Measurements from ENCODE around the gene DUOXA2. TPM values are rescaled to one million over a fixed set of nuclear protein-coding genes. Genes with fewer than 3 reads are reported as not detected.
A peak's percentile ranks its signal among the peaks of the same experiment; 100 is the strongest.

The DUOXA2 gene
- total and polyA plus RNA-seq, 4 donors: 0.48 to 0.98 (median 0.98) TPM; not detected in 1

DNA sequence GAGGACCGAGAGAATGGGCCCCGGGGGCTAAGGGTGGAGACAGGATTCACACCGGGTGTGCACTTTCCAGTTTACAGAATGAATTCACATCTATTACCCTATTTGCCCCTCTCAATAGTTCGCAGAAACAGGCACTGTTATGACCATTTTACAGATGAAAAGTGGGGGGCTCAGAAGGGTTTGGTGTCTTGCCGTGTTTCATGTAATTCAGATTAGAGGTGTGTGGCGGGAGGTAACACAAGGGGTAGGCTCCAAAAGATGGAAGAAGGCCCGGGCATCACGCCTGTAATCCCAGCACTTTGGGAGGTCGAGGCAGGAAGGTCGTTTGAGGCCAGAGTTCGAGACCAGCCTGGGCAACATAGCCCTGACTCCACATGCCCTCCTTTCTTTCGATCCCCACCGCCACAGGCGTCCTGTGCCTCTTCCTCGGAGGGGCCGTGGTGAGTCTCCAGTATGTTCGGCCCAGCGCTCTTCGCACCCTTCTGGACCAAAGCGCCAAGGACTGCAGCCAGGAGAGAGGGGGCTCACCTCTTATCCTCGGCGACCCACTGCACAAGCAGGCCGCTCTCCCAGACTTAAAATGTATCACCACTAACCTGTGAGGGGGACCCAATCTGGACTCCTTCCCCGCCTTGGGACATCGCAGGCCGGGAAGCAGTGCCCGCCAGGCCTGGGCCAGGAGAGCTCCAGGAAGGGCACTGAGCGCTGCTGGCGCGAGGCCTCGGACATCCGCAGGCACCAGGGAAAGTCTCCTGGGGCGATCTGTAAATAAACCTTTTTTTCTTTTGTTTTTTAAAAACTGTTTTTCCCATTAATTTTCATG lies 3.4 kb downstream of the DUOXA2 start:
- Histone ChIP-seq H3K27ac (ENCODE audit: low read depth in 1 of 2, low read length in 1 of 2) (no peak overlapping the region), H3K9ac (ENCODE audit: insufficient read depth in 1 of 2, low read length in 2 of 2) (no peak overlapping the region), H3K4me1 (ENCODE audit: control insufficient read depth in 5 of 5, insufficient read depth in 5 of 5, low read length in 5 of 5) (peaks cover 0 to 18% (median 0%) of the 10 kb centered on the region in 5 donors), H3K9me3 (ENCODE audit: control insufficient read depth in 4 of 4, insufficient read depth in 3 of 4, low read length in 3 of 4) (peaks cover 0 to 17% (median 0%) of the 10 kb centered on the region in 4 donors), H3K36me3 (ENCODE audit: control insufficient read depth in 4 of 4, insufficient read depth in 4 of 4, low read length in 4 of 4) (peaks cover 0 to 3% (median 0%) of the 10 kb centered on the region in 4 donors), H3K4me3 (no peak overlapping the region), H3K27me3 (ENCODE audit: control insufficient read depth in 3 of 3, insufficient read depth in 3 of 3, low read length in 2 of 3) (peaks cover 8 to 52% (median 50%) of the 10 kb centered on the region in 3 donors)
- ATAC-seq (ENCODE audit: insufficient read depth, low FRiP score) (no peak), DNase-seq (no peak)
- TF ChIP-seq, protein P1, sequence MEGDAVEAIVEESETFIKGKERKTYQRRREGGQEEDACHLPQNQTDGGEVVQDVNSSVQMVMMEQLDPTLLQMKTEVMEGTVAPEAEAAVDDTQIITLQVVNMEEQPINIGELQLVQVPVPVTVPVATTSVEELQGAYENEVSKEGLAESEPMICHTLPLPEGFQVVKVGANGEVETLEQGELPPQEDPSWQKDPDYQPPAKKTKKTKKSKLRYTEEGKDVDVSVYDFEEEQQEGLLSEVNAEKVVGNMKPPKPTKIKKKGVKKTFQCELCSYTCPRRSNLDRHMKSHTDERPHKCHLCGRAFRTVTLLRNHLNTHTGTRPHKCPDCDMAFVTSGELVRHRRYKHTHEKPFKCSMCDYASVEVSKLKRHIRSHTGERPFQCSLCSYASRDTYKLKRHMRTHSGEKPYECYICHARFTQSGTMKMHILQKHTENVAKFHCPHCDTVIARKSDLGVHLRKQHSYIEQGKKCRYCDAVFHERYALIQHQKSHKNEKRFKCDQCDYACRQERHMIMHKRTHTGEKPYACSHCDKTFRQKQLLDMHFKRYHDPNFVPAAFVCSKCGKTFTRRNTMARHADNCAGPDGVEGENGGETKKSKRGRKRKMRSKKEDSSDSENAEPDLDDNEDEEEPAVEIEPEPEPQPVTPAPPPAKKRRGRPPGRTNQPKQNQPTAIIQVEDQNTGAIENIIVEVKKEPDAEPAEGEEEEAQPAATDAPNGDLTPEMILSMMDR (IDR thresholded peaks at IDR 0.05; ENCODE audit: control extremely low read depth, extremely low read depth): no peak
- 23 to 40% methylated on average over 32 to 33 of the region's 33 CpGs for WGBS, 2 donors

DNA sequence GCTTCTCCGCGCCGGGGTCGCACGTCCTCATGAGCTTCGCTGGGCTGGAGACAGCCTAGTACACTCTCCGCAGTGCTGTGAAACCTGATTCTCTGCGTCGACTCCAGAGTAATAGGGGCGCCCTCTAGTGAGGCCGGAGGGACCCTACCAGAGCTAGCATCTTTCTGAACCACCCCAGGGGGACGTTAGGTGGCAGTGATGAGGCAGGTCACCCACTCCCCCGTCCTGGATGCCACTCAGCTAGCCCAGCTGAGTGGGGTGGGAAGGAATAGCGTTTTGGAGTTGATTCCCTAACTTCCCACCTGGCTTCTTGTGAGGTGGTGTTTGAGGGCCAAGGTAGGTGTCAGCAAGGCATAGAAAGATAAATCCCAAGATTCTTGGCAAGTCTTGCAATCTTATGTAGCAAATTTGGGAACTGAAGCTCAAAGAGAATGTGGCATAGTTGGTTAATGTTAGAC lies 4.0 kb downstream of the DUOXA2 start:
- no peak overlapping the region for H3K4me3 ChIP-seq
- H3K36me3 ChIP-seq (ENCODE audit: control insufficient read depth in 4 of 4, insufficient read depth in 4 of 4, low read length in 4 of 4): peaks cover 0 to 3% (median 0%) of the 10 kb centered on the region in 4 donors
- peaks cover 3 to 47% (median 45%) of the 10 kb centered on the region in 3 donors for H3K27me3 ChIP-seq (ENCODE audit: control insufficient read depth in 3 of 3, insufficient read depth in 3 of 3, low read length in 2 of 3)
- peaks cover 0 to 13% (median 0%) of the 10 kb centered on the region in 5 donors for H3K4me1 ChIP-seq (ENCODE audit: control insufficient read depth in 5 of 5, insufficient read depth in 5 of 5, low read length in 5 of 5)
- DNase-seq (peak; percentile 94 to 95 (median 95)), ATAC-seq (ENCODE audit: insufficient read depth, low FRiP score) (peak; percentile 92)
- 0 to 2% methylated on average over 14 of the region's 14 CpGs for WGBS, 2 donors
- TF ChIP-seq, protein P1 (IDR thresholded peaks at IDR 0.05; ENCODE audit: control extremely low read depth, extremely low read depth): peak; percentile 93
- peaks cover 0 to 16% (median 0%) of the 10 kb centered on the region in 4 donors for H3K9me3 ChIP-seq (ENCODE audit: control insufficient read depth in 4 of 4, insufficient read depth in 3 of 4, low read length in 3 of 4)
- H3K27ac ChIP-seq (ENCODE audit: low read depth in 1 of 2, low read length in 1 of 2): no peak overlapping the region
- no peak overlapping the region for H3K9ac ChIP-seq (ENCODE audit: insufficient read depth in 1 of 2, low read length in 2 of 2)

DNA sequence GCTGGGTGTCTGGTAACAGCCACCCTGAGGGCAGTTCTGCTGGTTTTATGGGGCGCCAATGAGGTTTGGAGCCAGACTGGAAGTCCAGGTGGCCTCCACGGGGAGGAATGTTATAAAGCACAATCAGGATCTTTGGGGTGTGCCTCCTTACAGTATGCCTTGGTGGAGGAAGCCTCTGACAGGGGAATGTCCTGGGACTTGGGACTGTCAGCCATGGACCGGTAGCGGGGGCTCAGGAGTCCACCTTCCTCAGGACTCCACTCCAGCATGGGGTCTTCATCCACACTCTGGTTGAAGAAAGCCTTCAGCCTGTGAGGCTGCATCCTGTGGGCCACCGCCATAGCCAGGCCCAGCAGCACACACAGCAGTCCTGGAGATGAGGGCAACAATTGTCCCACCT lies 4.9 kb downstream of the DUOXA2 start:
- TF ChIP-seq, protein P1 (IDR thresholded peaks at IDR 0.05; ENCODE audit: control extremely low read depth, extremely low read depth): no peak
- no peak overlapping the region for H3K9ac ChIP-seq (ENCODE audit: insufficient read depth in 1 of 2, low read length in 2 of 2)
- H3K36me3 ChIP-seq (ENCODE audit: control insufficient read depth in 4 of 4, insufficient read depth in 4 of 4, low read length in 4 of 4): peaks cover 0 to 3% (median 0%) of the 10 kb centered on the region in 4 donors
- H3K4me1 ChIP-seq (ENCODE audit: control insufficient read depth in 5 of 5, insufficient read depth in 5 of 5, low read length in 5 of 5): peaks cover 0 to 13% (median 0%) of the 10 kb centered on the region in 5 donors
- peaks cover 3 to 39% (median 37%) of the 10 kb centered on the region in 3 donors for H3K27me3 ChIP-seq (ENCODE audit: control insufficient read depth in 3 of 3, insufficient read depth in 3 of 3, low read length in 2 of 3)
- H3K4me3 ChIP-seq: no peak overlapping the region
- ATAC-seq (ENCODE audit: insufficient read depth, low FRiP score) (no peak), DNase-seq (no peak)
- H3K27ac ChIP-seq (ENCODE audit: low read depth in 1 of 2, low read length in 1 of 2): no peak overlapping the region
- H3K9me3 ChIP-seq (ENCODE audit: control insufficient read depth in 4 of 4, insufficient read depth in 3 of 4, low read length in 3 of 4): peaks cover 0 to 15% (median 0%) of the 10 kb centered on the region in 4 donors
- WGBS, 2 donors: 90 to 98% methylated on average over 5 of the region's 5 CpGs
